Measurements from ENCODE around the gene RAB40C. TPM values are rescaled to one million over a fixed set of nuclear protein-coding genes. Genes with fewer than 3 reads are reported as not detected.

Gene RAB40C
- total RNA-seq, 1 donor from 2014 or later: 11.4 TPM

DNA sequence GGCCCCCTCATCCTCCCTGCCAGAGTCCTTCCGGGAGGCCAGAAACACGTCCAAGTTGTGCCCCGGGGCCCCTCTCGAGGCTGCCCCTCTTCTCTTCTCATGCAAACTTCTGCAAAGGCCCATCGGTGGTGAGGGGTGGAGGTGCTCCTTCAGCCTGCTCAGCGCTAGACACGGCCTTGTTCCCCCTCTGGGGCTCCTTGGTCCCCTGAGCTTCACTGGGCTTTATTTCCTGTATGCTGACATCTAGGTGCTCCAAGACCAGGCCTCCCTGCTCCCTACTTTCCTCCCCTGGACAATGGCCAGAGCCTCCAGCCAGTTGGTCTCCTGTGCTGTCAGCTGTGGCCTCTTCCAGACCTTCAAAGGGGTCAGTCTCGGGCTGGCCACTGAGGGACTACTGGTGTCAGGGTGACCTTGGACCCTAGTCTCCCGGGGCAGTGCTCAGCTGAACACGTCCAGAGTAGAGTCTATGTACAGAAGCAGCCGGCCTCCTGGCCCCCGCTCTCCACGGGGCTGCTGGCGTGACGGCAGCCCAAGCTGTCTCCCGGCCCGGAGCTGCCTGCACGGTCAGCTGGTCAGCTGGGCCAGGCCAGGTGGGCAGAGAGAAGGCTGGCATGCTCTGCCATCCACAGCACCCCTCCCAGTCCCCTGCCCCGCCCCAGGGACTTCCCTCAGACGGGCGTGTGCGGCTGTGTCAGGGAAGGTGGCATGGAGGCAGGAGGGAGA lies 31.4 kb upstream of the RAB40C start:
- ATAC-seq (peak; percentile 61), DNase-seq (peak; percentile 62)
- intact Hi-C loops (cut with micrococcal nuclease): no loop called here

GRCh38 chr16:559021-559380 lies 30.9 kb upstream of the RAB40C start:
- no peak for ATAC-seq
- DNase-seq: no peak
- intact Hi-C loops (cut with micrococcal nuclease): no loop called here

- DNase-seq (no peak), ATAC-seq (no peak)
- intact Hi-C loops (cut with micrococcal nuclease): no loop called here
Observed at GRCh38 chr16:559411-560203, 30.3 kb upstream of the RAB40C start.

- ATAC-seq (no peak), DNase-seq (no peak)
- intact Hi-C loops (cut with micrococcal nuclease): no loop called here
Observed at GRCh38 chr16:560204-560700, 29.6 kb upstream of the RAB40C start, which contains the start of gene PRR35. PRR35 (plus strand) TSS chr16:560394; CDS start chr16:563295, 2,901 bp downstream.

GRCh38 chr16:560701-561412 lies 29.0 kb upstream of the RAB40C start:
- no peak for DNase-seq
- intact Hi-C loops (cut with micrococcal nuclease): no loop called here
- no peak for ATAC-seq

DNA sequence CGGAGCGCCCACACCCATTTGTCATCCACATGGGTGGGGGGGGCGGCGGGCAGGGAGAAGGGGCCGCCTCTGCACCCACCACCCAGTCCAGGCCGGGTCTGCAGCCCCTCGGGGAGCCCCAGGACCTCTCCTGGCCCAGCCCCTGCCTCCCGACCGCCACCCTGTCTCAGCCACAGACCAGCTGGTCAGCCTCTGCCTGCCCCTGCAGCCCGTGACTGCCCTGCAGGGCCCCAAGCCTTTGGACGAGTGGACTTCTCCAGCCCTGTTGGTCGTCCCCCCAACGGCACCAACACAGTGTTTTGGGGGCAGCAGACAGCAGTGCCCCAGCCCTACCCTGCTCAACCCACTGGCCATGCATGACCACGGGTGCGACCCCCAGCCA lies 28.5 kb upstream of the RAB40C start:
- ATAC-seq (no peak), DNase-seq (no peak)
- intact Hi-C loops (cut with micrococcal nuclease): no loop called here

GRCh38 chr16:561957-562938 lies 27.6 kb upstream of the RAB40C start:
- no peak for DNase-seq
- no peak for ATAC-seq
- intact Hi-C loops (cut with micrococcal nuclease): no loop called here

DNA sequence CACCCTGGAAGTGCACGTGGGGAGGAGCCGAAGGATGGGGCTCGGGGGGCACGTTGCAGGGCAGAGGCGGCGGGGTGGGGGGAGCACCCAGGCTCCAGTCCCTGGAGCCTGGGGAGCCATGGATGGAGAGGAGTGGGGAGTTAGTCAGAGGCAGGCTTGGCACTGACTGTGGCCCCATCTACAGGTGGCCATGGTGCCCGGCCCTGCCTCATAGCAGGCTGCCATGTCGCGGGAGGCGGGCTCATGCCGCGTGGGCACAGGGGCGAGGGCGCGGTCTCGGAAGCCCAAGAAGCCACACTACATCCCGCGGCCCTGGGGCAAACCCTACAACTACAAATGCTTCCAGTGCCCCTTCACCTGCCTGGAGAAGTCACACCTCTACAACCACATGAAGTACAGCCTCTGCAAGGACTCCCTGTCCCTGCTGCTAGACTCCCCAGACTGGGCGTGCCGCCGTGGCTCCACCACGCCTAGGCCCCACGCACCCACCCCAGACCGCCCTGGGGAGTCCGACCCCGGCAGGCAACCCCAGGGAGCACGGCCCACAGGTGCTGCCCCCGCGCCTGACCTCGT lies 26.7 kb upstream of the RAB40C start:
- DNase-seq: no peak
- intact Hi-C loops (cut with micrococcal nuclease): no loop called here
- no peak for ATAC-seq

DNA sequence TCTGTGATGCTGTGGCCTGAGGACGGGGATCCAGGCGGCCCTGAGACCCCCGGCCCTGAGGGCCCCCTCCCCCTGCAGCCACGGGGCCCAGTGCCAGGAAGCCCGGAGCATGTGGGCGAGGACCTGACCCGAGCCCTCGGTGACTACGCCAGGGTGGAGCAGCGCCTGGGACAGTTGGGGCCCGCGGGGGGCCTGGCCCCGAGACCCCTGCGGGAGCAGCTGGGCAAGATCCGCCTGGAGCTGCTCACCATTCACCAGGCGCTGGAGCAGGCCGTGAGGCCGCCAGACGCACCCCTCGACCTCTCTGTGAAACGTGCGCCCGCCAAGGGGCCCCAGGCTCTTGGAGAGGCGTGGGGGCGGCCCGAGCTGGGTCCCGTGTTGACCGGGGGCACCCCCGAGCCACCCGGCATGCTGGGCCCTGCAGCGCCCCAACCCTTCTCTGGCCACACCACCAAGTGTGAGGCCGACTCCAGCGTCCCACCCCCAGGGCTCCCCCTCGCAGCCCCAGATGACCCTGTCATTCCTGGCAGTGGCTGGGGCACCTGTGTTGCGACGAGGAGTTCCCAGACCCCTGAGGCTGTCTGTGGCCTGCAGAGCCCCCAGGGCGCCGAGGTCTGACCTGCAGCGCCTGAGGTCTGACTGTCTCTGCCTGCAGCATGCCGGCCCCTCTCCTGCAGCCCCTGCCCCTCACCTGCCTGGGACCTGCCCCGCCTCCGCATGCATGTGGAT lies 25.0 kb upstream of the RAB40C start:
- no peak for DNase-seq
- intact Hi-C loops (cut with micrococcal nuclease): no loop called here
- no peak for ATAC-seq

DNA sequence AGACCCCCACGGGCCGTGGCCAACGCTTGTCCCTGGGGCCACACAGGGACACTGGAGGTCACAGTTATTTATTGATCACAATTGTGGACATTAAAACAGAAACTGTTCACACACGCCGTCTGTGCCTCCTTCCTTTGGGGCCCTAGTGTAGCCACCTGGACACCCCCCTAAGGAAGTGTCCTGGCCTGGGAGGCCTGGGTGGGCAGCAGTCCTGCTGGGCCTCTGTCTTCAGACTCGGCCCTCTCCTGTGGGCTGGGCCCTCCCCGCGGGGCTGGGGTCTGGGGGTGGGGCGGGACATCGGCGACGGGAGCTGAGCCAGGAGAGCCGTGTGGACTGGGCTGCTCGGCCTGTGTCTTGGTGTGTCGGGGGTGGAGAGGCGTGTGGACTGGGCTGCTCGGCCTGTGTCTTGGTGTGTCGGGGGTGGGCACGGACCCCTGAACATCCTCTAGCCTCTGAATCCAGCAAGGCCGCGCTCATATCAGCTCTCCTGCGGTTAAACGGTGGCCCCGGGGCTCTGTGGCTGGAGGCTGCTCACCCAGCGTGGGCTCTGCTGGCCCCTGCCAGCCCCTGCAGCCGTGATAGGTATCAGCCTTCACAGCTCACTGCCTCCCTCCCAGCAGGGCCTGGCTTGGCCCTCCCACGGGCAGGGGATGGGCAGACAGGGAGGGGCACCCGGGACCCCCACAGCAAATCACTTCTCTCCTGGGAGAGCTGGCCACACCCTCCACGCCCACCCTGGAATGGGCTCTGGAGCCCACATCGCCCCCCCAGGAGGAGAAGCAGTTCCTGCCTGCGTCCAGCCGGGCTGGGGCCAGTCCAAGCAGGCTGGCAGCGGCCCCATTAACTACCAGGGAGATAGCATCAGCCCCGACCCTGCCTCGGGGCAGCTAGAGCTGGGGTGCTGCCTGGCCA lies 24.2 kb upstream of the RAB40C start:
- ATAC-seq (no peak), DNase-seq (no peak)
- intact Hi-C loops (cut with micrococcal nuclease): no loop called here

GRCh38 chr16:566475-567372 lies 23.1 kb upstream of the RAB40C start, which contains the start of gene NHLRC4:
NHLRC4 (plus strand) TSS chr16:567005; CDS start chr16:568048, 1,043 bp downstream.
- DNase-seq (peak; percentile 83), ATAC-seq (peak; percentile 69)
- intact Hi-C loops (cut with micrococcal nuclease): no loop called here

- no peak for DNase-seq
- intact Hi-C loops (cut with micrococcal nuclease): no loop called here
- ATAC-seq: no peak
Observed at GRCh38 chr16:567373-568256, 22.3 kb upstream of the RAB40C start.

DNA sequence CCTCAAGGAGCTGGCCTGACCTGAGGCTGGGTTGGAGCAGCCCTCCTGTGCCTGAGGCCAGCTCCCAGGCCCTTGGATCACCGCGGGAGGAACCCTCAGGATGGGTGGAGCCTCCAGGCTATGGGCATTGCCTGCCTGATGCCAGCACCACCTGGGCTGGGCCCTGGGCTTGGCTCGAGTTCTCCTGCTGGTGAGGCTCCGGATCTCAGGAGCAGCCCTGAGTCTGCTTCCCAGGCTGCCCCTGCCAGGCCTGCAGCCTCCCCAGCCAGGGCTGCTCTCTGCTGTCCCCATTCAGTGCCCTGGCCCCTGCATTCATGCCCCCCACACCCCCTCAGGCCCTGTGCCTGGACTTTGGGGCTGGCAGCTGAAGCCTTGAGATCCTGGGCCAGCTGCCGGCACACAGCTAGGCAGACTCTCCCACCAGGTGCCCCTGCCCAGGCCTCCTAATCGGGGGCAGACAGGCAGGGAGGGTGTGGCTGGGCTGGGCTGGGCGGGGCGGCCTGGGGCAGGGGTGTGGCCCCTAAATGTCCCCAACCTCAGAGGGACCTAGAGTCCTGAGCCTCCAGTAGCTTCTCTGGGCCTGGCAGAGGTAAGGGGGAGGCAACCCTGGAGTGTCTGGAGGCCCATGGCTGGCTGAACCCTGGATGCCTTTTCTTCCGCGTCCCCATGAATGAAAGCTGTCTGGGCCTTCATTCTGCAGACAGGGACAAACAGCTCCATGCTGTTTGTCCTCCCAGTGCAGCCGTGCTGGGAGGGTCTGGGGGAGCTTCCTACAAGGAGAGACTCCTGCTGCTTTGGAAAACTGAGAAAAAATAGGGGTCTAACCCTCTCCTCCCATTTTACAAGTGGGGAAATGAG lies 21.2 kb upstream of the RAB40C start:
- ATAC-seq (no peak), DNase-seq (no peak)
- intact Hi-C loops (cut with micrococcal nuclease): no loop called here
